ENCODE results near the gene TAS1R1.
A peak's percentile ranks its signal among the peaks of the same experiment; 100 is the strongest.

TAS1R1 gene

DNA sequence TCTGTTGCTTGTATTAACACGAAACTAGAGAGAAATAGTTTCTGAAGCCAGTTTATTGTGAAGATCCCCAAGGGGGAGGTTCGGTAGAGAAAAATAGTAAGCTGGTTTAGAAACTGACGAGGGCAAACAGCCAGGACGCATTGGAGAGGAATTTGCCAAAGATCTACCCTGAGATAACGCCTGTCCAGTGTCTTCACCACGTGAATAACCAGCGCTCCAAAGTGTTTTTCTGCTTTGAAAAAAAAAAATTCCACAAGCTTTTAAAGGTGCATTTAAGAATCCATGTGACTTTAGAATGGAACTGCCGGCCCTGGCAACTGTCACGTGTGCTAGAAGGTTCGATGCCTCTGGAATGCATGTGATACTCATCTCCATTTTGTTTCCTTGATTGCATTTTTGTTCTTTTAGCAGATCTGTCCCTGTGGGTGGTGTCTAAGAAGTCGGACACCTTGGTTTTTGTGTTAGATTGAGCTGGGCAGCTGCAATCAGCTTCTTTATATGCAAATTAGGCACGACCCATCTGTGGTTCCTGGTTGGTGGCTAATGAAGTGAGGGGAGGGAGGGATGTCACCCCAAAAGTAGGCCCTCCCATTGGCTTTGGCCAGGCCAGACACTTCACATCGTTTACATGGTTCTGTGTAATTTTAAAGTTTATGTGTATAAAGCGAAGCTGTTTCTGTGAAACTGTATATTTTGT is 68.3 kb downstream of the TAS1R1 start:
- H3K4me3 ChIP-seq (ENCODE audit: low read depth, low read length), result no peak overlapping the region
- no peaks in the 10 kb centered on the region for H3K27me3 ChIP-seq
- no peaks in the 10 kb centered on the region for H3K9me3 ChIP-seq
- peaks cover 3% of the 10 kb centered on the region for H3K36me3 ChIP-seq
- no peaks in the 10 kb centered on the region for H3K4me1 ChIP-seq
- DNase-seq, result no peak
- TF ChIP-seq CTCF (IDR thresholded peaks at IDR 0.05; ENCODE audit: low read depth, low read length), result no peak

DNA sequence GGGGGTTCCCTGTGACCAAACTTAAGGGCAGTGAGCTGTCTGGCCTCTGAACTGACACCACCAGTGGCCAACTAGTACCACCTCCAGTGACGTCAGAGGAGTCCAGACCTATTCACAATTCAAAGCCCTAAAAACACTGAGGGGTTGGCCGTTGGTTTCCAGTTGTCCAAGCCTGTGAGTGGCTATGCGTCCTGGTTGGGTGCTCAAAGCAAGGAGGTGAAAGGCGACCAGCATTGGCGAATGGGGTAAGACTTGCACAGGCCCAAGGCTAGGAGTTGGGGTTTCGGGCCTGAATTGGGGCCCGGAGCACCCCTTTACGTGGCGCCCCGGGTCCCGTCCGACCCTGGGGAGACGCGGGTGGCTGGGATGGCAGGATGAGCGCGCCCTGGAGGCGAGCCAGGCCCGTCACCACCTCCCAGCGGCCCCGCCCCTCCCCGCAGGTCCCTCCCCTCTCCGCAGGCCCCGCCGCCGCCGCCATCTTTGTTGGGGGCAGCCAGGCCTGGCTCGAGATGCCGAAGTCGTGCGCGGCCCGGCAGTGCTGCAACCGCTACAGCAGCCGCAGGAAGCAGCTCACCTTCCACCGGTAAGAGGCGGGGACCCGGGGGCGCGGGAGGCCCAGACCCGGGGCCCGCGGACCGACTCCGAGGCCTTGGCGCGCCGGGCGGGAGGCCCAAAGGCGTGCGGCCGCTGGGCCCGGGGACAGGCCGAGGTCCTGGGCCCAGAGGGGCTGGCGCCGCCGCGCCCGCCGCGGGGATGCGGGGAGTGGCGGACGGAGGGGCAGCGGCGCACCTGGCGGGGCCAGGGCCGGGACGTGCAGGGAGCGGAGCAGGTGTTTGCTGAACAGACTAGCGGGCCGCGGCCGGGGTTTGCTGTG is 69.8 kb downstream of the TAS1R1 start, which contains the start of gene THAP3:
THAP3 (plus strand) TSS at position 159 of the 874 bp plus-strand sequence; CDS start at position 510, 351 bp downstream.
- H3K27me3 ChIP-seq, result no peaks in the 10 kb centered on the region
- TF ChIP-seq CTCF (IDR thresholded peaks at IDR 0.05; ENCODE audit: low read depth, low read length), result no peak
- peak within 1 kb of the TSS; percentile 65 for H3K4me3 ChIP-seq (ENCODE audit: low read depth, low read length)
- DNase-seq, result peak; percentile 84
- no peaks in the 10 kb centered on the region for H3K9me3 ChIP-seq
- no peaks in the 10 kb centered on the region for H3K4me1 ChIP-seq
- peaks cover 5% of the 10 kb centered on the region for H3K36me3 ChIP-seq

GRCh38 chr1:6625584-6626149 is 70.6 kb downstream of the TAS1R1 start:
- no peak for TF ChIP-seq CTCF (IDR thresholded peaks at IDR 0.05; ENCODE audit: low read depth, low read length)
- H3K36me3 ChIP-seq, result peaks cover 5% of the 10 kb centered on the region; the same call in 1 of the 2 replicates
- no peak for DNase-seq
- H3K4me1 ChIP-seq, result no peaks in the 10 kb centered on the region
- H3K27me3 ChIP-seq, result no peaks in the 10 kb centered on the region
- no peaks in the 10 kb centered on the region for H3K9me3 ChIP-seq
- peak overlapping the region; percentile 65 for H3K4me3 ChIP-seq (ENCODE audit: low read depth, low read length)

- no peaks in the 10 kb centered on the region for H3K27me3 ChIP-seq
- no peak overlapping the region for H3K4me3 ChIP-seq (ENCODE audit: low read depth, low read length)
- no peaks in the 10 kb centered on the region for H3K9me3 ChIP-seq
- no peak for DNase-seq
- TF ChIP-seq CTCF (IDR thresholded peaks at IDR 0.05; ENCODE audit: low read depth, low read length), result no peak
- H3K36me3 ChIP-seq, result 0 out of 2 replicates have a peak, but pooled peaks cover 2% of the 10 kb centered on the region
- H3K4me1 ChIP-seq, result no peaks in the 10 kb centered on the region
Observed at GRCh38 chr1:6627031-6627430, 71.9 kb downstream of the TAS1R1 start.

DNA sequence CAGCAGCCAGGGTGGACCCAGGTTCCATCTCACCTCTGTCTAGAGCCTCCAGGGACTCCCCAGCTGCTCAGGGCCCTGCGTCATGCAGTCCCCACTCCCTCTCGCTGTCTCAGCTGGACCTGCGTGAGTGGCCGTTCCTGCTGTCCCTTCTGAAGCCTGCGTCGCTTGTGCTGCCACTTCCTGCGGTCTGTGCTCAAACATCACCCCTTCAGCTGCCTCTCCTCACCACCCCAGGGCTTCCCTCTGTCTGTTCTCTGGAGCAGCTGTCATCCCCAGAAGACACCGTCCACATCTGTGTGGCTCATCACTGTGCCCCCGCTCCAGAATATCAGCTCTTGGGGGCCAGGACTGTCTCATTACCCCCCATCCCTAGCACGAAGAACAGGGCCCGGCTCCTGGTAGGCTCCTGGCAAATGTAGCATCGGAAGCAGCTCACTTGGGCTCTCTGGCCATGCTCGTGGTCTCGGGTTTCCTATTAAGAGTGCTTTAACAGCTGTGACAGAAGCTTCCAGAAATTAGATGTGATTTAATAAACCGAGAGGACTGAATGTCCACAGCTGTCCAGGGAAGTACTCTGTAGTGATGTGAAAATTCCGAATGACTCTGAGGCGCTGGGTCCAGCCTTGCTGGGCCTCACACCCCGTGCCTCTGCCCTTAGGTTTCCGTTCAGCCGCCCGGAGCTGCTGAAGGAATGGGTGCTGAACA is 72.9 kb downstream of the TAS1R1 start:
- no peak for TF ChIP-seq CTCF (IDR thresholded peaks at IDR 0.05; ENCODE audit: low read depth, low read length)
- no peak for DNase-seq
- peaks cover 2% of the 10 kb centered on the region for H3K36me3 ChIP-seq
- no peaks in the 10 kb centered on the region for H3K4me1 ChIP-seq
- no peaks in the 10 kb centered on the region for H3K9me3 ChIP-seq
- no peak overlapping the region for H3K4me3 ChIP-seq (ENCODE audit: low read depth, low read length)
- H3K27me3 ChIP-seq, result no peaks in the 10 kb centered on the region
